Activated CD4-positive, alpha-beta T cell treated with anti-CD3 and anti-CD28 coated beads, Interleukin-2, amount 50 U/mL, for 4 hours (primary cell): Measurements from ENCODE around the gene EYA2.
A peak's percentile ranks its signal among the peaks of the same experiment; 100 is the strongest.

Experiments
- DNase-seq, 2 experiments: peaks; one replicate each; pipeline ENCODE4 v3.0.0-alpha.2; 2020

EYA2 gene

DNA sequence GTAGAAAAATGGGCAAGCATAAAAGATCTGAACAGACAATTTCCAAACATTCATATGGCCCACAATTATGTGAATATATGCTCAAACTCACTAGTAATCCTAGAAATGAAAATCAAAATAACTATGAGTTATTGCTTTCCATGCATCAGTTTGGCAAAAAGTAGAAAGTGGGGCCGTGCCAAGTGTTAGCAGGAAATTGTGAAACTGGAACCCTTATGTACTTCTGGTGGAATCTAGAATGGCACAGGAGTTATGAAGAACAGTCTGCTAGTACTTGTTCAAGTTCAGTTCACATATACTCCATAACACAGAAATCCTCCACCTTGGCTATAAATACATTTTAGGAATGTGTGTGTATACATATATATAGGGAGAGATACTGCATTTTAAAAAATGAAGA is 89.8 kb downstream of the EYA2 start:
- DNase-seq = no peak

DNA sequence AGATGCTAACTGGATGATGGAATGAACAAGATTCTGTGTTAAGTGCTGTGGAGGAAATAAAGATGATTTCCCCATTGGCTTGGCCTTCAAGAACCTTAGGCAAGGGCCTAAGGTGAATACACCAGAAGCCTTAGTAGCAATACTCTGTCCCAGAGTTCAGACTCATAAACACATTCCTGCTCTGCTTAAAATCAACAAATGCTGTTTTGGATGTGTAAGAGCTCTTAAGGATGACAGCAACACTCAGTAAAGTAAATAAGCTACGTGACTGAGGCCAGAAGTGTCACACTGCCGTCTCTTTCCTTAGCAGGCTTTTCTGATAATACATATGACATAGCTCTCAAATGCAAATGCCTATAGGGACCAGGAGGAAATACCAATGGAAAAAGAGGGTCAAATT is 90.6 kb downstream of the EYA2 start:
- no peak for DNase-seq

DNA sequence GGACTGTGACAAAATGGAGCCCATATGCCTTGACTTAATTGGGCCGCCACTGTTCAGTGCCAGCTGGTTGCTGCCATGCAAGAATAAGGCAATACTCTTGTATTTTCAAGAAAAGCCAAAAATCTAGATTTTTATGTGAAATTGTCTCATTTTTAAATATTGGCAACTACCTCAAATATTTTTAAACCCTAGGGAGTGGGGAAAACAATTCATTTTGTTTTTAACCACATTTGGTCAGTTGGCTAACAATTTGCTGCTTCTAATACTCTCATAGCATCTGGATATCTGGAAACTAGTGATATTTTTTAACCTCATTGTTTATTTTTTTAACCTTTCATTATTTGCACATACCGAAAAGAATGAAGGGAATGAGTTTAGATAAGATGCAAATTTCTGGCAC is 91.0 kb downstream of the EYA2 start:
- no peak for DNase-seq

DNA sequence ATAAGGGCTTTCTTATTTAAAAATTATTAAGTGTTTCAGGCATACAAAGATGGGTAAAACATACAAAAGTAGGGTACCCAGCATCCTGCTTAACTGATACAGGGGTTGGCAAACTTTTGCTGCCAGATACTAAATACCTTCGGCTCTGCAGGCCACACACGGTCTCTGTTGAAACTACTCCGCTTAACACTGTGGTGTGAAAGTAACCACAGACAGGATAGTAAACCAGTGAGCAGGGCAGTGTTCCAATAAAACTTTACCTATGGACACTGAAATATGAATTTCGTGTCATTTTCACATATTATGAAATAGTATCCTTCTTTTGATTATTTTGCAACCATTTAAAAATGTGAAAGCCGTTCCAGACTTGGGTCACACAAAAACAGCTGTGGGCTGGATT is 92.4 kb downstream of the EYA2 start:
- no peak for DNase-seq

GRCh38 chr20:46990017-46990595 is 95.5 kb downstream of the EYA2 start:
- no peak for DNase-seq

GRCh38 chr20:46990596-46991104 is 96.0 kb downstream of the EYA2 start:
- no peak for DNase-seq

- no peak for DNase-seq
Measured at GRCh38 chr20:46991168-46991567, 96.5 kb downstream of the EYA2 start.

- no peak for DNase-seq
Measured at GRCh38 chr20:46991880-46992639, 97.4 kb downstream of the EYA2 start.

GRCh38 chr20:46992640-46993035 is 98.0 kb downstream of the EYA2 start:
- DNase-seq = no peak

DNA sequence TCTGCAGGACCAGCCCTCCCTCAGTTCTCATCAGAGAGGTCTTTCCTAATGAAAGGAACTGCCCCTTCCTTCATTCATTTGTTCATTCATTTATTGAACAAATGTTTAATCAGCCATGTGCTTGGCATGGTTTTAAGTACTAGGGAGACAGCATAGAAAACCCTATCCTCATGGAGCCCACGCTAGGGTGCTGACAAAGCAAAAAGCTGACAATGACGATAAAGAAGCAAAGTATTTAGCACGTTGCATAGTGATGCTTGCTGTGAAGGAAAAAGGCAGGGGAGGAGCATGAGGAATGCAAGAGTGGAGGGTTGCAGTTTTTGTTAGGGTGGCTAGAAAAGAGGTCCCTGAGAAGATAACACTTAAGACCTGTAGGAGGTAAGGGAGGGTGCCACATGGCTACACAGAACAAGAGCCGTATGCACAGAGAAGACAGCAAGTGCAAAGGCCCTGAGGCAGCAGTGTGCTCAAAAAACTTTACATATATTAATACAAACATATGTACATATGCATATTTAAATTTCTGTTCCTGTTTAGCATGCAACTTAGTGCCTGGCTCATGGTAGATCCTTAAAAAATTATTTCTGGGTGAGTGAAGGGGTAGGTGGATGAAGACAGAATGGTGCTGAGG is 98.9 kb downstream of the EYA2 start:
- no peak for DNase-seq

DNA sequence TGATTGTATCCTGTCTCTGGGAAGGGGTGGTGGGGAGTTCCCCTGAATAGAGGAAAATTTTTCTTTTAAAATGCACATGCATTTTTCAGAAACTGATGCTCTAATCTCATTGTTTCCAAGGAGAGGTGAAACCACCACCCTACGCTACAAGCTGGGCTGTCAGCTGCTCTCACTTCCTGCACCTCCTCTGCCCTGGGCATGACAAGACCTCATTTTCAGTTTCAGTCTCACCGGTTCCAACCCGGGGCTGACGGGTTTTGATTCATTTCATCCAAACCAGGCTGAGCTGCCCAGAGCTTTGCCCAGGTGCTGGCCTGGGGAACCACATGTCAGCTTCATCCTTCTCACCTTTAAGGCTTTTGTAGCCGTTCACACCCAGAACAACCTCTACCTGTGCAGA is 99.7 kb downstream of the EYA2 start:
- DNase-seq = peak; percentile 3 to 11

DNA sequence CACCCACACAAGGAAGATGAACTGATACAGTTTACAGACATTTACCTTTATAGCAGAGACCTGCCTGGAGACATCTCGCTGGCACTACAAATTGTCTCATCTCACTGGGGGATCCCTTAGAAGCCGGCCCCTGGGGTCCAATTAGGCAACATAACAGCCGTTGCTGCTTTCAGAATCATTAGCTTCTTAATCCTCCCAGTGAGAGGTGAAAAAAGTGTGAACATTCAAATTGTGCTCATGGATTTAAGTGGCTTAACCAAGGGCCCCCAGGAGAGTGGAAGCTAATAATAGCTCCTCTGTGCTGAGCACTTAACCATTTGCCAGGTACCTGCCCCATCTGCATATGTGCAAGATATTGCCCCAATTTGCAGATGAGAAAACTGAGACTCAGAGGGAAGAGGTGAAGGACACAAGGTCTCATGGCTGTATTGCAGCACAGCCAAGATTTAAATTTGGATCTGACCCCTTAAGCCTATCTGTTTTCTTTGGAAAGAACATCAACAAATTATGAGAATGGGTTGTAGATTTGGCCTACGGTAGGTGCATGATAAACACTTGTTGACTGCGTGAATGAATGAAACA is 101.0 kb downstream of the EYA2 start:
- no peak for DNase-seq

DNA sequence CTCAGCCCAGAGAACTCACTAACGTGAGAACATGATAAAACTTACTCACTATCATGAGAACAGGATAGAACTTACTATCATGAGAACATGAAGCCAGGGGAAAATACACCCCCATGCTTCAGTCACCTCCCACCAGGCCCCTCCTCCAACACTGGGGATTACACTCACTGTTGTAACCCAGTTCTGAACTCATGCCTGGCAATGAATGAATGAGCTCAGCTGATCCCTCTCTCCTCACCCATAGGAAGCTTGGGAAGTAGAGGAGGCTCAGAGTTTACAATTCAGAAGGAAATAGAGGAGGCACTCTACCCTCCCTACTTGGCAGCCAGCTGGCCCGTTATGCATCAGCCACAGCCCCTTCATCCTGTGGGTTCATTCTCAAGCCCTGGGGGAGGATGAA is 102.5 kb downstream of the EYA2 start:
- DNase-seq = no peak

DNA sequence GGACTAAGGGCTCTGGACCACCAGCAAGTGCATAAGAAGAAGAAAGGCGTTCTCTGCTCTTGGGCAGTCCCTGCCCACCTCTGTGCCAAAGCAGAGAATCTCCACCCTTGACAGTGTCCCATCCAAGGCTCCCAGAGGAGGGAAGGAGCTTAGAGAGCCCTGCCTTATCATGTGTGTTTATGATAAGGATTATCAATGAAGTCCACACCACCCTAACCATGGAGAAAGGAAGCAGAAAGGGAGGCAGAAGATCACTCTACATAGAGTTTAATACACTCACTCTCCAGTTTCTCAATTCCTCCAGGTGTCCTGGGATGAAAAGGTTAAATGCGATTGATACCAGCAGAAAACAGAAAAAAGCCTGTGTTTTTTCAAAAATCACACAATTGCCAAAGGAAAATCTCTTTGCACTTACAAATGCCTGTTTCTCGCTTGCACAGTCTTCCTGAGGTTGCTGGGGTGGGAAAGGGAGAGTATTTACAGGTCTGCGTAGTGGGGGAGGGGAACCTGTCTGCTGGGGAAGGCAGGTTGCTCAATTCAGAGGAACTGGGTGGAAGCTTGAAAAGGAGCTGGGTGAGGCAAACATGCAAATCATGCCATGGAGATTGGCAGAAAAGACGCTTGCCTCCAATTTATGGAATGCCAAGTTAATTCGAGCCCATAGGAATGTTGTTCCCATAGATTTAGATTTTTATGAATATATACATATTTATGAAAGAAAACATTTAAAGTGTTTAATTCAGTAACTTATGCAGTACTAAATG is 104.0 kb downstream of the EYA2 start:
- DNase-seq = no peak

GRCh38 chr20:46999801-47000465 is 105.3 kb downstream of the EYA2 start:
- no peak for DNase-seq

DNA sequence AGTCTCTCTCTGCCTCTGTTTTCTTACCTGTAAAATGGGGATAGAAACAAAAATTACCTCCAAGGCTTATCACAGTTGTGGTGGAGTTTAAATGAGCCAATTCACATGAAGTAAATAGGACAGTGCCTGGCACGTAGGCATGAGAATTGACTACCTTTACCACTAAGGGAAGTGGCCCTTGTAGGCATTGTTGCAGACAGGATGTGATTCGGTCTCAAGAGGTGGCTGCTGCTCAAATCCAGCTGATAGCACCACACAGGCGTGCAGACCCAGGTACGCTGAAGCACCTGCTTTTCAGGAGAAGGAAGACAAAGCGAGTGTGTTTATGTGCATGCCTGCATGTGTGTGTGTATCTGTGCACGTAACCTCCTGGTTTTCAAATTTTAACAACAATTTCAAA is 108.6 kb downstream of the EYA2 start:
- DNase-seq = no peak

- DNase-seq = no peak
Measured at GRCh38 chr20:47004179-47004578, 109.5 kb downstream of the EYA2 start.

- no peak for DNase-seq
Measured at GRCh38 chr20:47007826-47008655, 113.4 kb downstream of the EYA2 start.

DNA sequence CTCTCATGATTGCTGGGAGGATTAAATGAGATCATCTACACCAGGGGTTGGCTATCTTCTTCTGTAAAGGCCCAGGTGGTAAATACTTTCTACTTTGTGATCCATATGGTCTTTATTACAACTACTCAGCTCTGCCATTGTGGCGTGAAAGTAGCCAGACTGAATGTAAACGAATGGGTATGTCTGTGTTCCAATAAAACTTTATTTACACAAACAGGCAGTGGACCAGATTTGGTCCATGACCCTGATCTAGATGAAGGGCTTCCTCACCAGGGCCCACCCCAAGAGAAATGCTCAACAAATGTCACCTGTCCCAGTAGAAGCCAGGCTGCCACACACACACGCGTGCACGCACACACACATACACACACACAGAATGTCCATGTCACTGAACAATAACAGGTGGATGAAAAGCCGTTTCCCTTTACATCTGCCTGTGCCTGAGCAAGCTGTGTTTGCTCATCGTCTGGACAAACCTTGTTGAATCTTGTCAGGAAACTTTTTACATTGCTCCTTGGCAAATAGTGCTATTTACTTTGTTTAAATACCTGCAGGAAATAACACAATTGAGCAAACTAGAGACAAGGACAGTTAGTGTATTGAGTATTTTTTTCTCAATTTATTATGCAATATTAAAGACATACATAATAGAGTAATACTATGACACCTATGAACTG is 114.3 kb downstream of the EYA2 start:
- DNase-seq = no peak

DNA sequence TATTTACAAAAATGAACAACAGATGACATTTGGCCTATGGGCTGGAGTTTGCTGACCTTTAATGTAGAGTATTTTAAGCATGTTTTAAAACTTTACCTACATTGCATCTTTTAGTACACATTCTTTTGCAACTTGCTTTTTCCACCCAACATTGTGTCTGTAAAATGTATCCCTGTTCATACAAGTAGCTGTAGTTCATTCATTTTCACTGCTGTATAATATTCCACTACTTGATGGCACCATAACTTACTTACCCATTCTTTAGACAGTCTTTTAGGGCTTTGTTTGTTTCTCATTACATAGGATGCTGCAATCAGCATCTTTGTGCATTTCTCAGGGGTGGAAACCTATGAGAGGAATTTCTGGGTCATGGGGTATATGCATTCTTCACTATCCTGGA is 115.1 kb downstream of the EYA2 start:
- DNase-seq = no peak

- DNase-seq = no peak
Measured at GRCh38 chr20:47011984-47012383, 117.3 kb downstream of the EYA2 start.
